ENCODE measurements around the gene CBLN3.

- no peak for TF ChIP-seq CTCF (IDR thresholded peaks at IDR 0.05 in 4 of 5, conservative IDR thresholded peaks at IDR 0.05 in 1 of 5)
- TF ChIP-seq POLR2A (IDR thresholded peaks at IDR 0.05), result no peak
Measured at GRCh38 chr14:24385524-24385923, 43.9 kb downstream of the CBLN3 start.

Data from gastrocnemius medialis (tissue), 4 donors.